GM18858 (cell line): ENCODE data around the gene IGSF9.

Experiments used
- ATAC-seq: cut with Tn5 transposase; IDR thresholded peaks from one replicate; pipeline ENCODE4 v1.9.1; 2021; ENCODE audit not compliant: unreplicated experiment

The IGSF9 gene, protein sequence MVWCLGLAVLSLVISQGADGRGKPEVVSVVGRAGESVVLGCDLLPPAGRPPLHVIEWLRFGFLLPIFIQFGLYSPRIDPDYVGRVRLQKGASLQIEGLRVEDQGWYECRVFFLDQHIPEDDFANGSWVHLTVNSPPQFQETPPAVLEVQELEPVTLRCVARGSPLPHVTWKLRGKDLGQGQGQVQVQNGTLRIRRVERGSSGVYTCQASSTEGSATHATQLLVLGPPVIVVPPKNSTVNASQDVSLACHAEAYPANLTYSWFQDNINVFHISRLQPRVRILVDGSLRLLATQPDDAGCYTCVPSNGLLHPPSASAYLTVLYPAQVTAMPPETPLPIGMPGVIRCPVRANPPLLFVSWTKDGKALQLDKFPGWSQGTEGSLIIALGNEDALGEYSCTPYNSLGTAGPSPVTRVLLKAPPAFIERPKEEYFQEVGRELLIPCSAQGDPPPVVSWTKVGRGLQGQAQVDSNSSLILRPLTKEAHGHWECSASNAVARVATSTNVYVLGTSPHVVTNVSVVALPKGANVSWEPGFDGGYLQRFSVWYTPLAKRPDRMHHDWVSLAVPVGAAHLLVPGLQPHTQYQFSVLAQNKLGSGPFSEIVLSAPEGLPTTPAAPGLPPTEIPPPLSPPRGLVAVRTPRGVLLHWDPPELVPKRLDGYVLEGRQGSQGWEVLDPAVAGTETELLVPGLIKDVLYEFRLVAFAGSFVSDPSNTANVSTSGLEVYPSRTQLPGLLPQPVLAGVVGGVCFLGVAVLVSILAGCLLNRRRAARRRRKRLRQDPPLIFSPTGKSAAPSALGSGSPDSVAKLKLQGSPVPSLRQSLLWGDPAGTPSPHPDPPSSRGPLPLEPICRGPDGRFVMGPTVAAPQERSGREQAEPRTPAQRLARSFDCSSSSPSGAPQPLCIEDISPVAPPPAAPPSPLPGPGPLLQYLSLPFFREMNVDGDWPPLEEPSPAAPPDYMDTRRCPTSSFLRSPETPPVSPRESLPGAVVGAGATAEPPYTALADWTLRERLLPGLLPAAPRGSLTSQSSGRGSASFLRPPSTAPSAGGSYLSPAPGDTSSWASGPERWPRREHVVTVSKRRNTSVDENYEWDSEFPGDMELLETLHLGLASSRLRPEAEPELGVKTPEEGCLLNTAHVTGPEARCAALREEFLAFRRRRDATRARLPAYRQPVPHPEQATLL

DNA sequence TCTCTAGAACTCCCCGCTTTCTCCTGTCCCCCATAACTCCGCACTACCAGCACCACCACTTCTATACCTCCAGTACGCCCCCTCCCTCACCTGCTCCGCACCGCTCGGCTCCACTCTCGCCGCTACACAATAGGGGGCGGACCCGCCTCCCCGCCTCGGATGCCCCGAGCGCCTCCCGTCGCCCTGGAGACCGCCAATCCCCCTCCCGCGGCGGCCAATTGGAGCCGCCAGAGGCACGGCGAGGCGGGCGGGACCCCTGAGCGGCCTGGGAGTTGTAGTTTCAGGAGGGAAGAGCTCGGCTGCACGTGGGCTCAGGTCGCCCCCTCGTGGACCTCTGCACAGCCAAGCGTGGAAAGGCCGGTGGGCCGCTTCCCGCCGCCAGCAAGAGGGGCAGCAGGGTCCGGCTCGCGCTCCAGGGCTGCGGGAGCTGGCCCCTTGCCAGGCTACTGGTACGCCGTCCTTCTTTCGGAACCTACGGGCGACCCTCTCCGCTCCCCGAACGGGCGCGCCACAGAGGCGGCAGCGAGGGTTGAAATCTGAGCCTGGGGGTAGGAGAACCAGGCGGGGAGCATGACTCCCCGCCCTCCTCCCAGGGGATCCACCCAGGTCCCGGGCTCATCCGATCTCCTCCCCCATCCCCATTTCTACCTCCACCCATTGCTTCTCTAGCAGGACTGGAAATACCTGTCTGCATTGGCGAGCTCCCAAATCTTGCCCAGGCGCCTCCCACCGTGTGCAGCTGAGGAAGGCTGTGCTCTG lies at the start of gene IGSF9:
IGSF9 (minus strand) TSS at position 131 of the 759 bp plus-strand sequence. CDS start 2,159 bp downstream, outside the sequence.
- ATAC-seq = no peak

- no peak for ATAC-seq
These were observed 49.5 kb upstream of the IGSF9 start for GRCh38 chr1:159994896-159995295.

- ATAC-seq = no peak
These were observed 48.5 kb upstream of the IGSF9 start for GRCh38 chr1:159993911-159994310.

- ATAC-seq = no peak
These were observed 46.7 kb upstream of the IGSF9 start for GRCh38 chr1:159992161-159992560.

DNA sequence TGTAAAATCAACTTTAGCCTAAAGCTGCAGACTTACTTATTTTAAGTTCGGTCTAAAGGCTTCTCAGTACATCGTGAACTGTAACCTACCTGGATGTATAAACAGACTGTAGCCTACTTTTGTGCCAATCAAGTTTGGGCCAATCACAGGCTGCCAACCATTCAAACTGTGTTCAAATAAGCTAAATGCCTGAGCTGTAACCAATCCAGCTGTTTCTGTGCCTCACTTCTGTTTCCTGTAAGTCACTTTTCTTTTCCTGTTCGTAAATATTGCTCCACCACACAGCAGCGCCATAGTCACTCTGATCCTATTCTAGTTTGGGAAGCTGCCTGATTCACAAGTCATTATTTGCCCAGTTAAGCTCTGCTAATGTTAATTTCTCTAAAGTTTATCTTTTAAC lies 46.1 kb upstream of the IGSF9 start:
- ATAC-seq = no peak

DNA sequence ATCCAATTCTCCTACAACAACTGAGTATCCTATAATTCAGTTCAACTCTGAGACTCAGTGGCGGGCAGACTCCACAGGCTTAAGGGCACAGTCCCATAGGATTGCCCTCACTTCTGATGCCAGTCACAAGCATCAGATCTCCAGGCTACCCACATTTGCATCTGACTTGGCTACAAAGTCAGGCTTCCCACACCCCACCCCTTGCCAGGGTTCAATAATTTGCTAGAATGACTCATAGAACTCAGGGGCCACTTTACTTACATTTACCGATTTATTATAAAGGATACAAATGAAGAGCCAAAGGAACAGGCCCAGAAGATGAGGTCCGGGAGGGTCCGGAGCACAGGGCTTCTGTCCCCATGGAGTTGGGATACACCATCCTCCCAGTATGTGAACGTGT lies 44.6 kb upstream of the IGSF9 start:
- ATAC-seq = no peak

GRCh38 chr1:159989581-159989980 lies 44.2 kb upstream of the IGSF9 start:
- ATAC-seq = no peak

GRCh38 chr1:159988006-159988405 lies 42.6 kb upstream of the IGSF9 start:
- ATAC-seq = no peak

DNA sequence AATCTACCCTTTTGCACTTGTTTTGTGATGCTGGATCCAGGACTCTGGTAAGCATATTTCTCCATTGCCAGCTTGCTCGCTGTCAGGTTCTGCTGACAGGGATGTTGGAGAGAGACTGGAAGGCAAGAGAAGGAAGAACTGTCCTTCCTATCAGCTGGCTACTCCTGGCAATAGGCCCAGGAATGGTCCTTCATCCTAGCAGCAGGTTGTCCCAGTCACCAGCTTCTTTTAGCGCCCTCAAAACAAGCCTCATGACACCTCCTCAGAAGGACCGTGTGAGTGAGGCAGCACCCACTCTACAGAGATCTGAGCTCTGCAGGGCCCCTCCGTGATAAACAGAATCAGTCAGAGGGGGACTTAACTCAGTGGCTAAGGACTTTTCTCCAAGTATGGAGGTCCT lies 41.8 kb upstream of the IGSF9 start:
- ATAC-seq = no peak

DNA sequence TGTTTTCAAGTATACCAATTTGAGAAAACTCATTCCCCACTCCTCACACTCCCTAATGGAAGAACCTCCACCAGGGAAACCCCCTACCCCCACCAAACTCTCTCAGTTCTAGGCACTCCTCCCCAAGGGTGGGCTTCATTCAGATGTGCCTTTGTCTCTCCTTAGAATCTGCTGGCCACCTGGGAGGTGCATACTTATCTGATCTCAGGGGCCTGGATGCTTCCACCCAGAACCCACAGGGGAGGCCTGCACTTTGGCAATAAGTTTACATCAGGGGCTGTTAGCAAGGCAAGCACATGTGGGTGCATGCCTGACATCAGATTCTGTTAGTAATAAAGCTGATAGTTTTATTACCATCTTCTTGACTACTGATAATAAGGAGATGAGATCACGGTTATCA lies 41.1 kb upstream of the IGSF9 start:
- ATAC-seq = no peak

DNA sequence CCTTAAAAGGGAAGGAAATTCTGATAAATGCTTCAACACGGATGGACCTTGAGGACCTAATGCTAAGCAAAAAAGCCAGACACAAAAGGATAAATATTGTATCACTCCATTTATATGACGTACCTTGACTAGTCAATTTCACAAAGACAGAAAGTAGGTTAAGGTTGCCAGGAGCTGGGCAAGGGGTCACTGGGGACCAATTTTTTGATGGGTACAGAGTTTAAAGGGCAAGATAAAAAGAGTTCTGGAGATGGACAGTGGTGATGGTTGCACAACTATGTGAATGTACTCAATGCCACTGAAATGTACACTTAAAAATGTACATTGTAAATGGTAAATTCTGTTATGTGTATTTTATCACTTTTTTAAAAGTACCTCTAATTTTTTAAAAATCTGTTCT lies 40.7 kb upstream of the IGSF9 start:
- no peak for ATAC-seq

DNA sequence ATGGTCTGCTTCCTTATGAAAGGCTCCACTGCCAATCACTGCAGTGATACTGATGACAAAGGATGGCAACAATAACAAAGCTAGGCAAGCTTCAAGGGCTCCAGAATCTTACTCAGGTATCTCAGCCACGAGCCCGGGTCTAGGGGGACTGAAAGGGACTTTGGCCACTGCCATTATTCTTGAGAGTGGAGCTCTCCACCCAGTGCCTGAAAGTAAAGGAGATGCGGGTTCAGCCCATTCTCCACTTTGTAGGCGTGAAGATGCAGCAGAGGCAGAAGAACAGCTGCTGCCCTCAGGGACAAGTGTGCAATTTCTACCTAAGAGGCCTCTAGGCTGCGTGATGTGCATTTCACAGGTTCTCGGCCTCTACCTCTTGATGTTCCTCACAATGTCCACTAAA lies 40.1 kb upstream of the IGSF9 start:
- no peak for ATAC-seq

GRCh38 chr1:159983681-159984080 lies 38.3 kb upstream of the IGSF9 start:
- no peak for ATAC-seq

GRCh38 chr1:159982280-159982679 lies 36.9 kb upstream of the IGSF9 start:
- ATAC-seq = no peak

GRCh38 chr1:159981351-159982055 lies 36.1 kb upstream of the IGSF9 start:
- ATAC-seq = no peak

DNA sequence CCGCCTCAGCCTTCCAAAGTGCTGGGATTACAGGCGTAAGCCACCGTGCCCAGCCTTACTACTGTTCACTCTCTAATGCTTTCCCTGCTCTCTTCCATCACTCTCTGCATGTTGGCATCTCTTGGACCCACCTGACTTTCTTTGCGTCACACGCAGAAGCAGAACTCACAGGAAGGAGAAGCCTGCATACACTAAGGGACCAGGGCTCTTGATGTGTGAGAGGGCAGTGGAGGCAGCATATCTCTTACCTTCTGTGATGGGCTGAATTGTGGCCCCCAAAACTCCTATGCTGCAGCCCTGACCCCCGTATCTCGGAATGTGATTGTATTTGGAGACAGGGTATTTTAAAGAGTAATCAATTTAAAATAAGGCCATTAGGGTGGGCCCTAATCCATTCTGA lies 35.4 kb upstream of the IGSF9 start:
- ATAC-seq = no peak

DNA sequence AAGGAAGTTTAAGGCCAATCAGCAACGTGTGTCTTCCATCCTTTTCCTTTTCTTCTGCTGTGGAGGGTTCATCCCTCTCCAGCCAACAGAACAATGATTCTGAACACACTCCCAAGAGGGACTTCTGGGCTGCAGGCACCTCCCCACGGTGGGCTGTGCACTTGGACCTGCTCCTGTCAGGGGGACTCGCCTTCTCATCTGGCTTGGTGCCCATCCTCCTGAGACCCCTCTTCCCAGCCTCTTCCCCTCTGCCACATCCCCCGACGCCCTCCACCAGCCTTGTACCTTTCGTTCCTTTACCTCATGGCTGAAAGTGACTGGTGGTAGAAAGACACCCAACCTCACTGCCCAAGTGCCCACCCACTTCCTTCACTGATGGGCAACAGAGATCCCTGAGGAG lies 34.7 kb upstream of the IGSF9 start:
- no peak for ATAC-seq

GRCh38 chr1:159979257-159979656 lies 33.8 kb upstream of the IGSF9 start:
- ATAC-seq = no peak

GRCh38 chr1:159978107-159978398 lies 32.6 kb upstream of the IGSF9 start:
- no peak for ATAC-seq

DNA sequence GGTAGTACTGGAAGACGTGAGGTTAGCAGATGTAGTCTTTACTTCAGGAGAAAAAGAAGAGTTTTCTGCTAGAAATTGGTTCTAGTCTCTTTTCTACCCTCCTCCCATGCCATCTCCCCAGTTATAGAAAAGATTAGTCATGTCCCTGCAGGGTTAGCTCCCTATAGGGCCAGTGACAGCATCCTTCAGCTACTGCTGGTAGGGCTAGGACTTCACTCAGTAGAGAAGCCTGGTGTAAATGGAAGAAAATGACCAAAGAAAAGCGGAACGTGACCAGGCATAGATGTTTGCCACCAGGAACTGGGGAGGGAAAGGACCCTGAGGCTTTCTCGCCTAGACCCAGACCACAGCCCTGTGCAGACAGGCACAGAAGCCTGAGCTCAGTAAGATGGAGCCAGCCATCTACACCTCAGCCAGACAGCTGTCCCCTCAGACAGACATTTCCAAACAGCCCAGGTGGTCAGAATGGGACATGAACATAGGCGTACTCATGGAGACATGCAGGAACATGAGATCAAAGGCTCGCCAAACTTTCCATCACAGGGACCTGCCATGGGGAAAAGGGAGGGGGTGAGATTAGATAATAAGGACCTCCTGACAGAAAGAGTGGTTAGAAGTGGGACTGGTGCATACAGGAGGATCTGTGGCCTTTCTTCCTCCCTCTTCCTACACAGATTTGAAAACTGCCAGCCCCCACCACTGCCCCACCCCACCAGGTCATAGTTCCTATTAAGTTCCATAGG lies 32.1 kb upstream of the IGSF9 start:
- ATAC-seq = no peak
